ENCODE results near the gene SGCB. TPM values are rescaled to one million over a fixed set of nuclear protein-coding genes. Genes with fewer than 3 reads are reported as not detected.

The SGCB gene
- total RNA-seq, 2 donors from 2014 or later = 18.2 to 18.8 TPM

DNA sequence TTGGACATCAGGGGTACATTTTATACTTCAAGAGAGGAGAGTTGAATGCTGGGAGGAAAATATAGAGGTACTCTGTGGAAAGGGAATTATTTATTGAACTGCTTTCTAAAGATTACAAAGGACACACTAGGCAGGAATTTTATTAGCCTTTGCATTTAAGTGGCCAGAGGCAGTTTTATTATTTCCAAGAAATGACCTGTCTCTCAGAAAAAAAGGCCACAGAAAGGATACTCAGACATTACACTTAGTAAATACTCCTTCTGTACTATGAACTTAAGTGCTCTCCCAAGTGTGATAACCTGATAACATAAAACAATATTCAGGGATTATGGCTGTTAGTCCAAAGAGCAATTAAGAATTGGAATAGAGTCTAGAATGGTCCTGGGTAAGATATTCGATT is 25.4 kb downstream of the SGCB start:
- H3K36me3 Mint-ChIP-seq (ENCODE audit: insufficient read depth in 2 of 2) = no peaks in the 10 kb centered on the region
- no peaks in the 10 kb centered on the region for H3K27me3 Mint-ChIP-seq (ENCODE audit: low read depth)
- no peak for DNase-seq
- no peak overlapping the region for H3K4me3 Mint-ChIP-seq
- no peaks in the 10 kb centered on the region for H3K9me3 Mint-ChIP-seq
- no peaks in the 10 kb centered on the region for H3K4me1 Mint-ChIP-seq (ENCODE audit: low read depth)
- ATAC-seq (replicated peaks in 1 of 2) = no peak
- H3K27ac Mint-ChIP-seq = no peak overlapping the region

- H3K4me1 Mint-ChIP-seq (ENCODE audit: low read depth) = no peaks in the 10 kb centered on the region
- no peaks in the 10 kb centered on the region for H3K36me3 Mint-ChIP-seq (ENCODE audit: insufficient read depth in 2 of 2)
- H3K27ac Mint-ChIP-seq = no peak overlapping the region
- H3K9me3 Mint-ChIP-seq = no peaks in the 10 kb centered on the region
- no peaks in the 10 kb centered on the region for H3K27me3 Mint-ChIP-seq (ENCODE audit: low read depth)
- ATAC-seq (replicated peaks in 1 of 2) = no peak
- H3K4me3 Mint-ChIP-seq = no peak overlapping the region
- no peak for DNase-seq
Observed at GRCh38 chr4:52010986-52011385, 27.1 kb downstream of the SGCB start.

- no peaks in the 10 kb centered on the region for H3K9me3 Mint-ChIP-seq
- no peaks in the 10 kb centered on the region for H3K27me3 Mint-ChIP-seq (ENCODE audit: low read depth)
- no peak overlapping the region for H3K4me3 Mint-ChIP-seq
- no peak overlapping the region for H3K27ac Mint-ChIP-seq
- DNase-seq = no peak
- no peak for ATAC-seq (replicated peaks in 1 of 2)
- no peaks in the 10 kb centered on the region for H3K4me1 Mint-ChIP-seq (ENCODE audit: low read depth)
- H3K36me3 Mint-ChIP-seq (ENCODE audit: insufficient read depth in 2 of 2) = no peaks in the 10 kb centered on the region
Observed at GRCh38 chr4:52006887-52007286, 31.2 kb downstream of the SGCB start.

DNA sequence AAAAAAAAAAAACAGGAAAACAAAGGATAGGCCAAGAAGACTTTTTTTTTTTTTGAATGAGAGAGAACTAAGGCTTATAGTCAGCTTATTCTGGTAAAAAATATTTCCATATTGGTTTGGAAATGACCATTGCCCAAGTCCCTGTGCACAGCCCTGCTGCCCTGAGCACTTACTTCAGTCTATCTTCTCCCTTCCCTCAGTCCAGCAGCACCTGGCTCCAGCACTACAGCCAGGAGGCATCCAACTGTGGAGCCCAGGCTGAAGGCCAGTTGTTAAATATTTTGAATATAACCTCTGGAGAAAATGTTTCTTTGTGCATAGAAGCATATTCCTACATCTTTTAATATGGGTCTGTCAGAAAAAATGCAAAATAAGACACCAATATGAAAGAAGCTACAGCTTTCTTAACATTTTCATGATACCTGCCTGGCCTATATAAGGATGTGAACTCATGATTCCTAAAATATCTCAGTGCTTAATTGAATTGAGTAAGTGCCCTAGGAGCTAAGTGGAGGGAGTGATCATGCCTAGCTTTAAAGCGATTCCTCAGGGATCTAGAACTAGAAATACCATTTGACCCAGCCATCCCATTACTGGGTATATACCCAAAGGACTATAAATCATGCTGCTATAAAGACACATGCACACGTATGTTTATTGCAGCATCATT is 32.4 kb downstream of the SGCB start:
- no peak for DNase-seq
- Mint-ChIP-seq H3K4me1 (ENCODE audit: low read depth) (no peaks in the 10 kb centered on the region), H3K36me3 (ENCODE audit: insufficient read depth in 2 of 2) (no peaks in the 10 kb centered on the region), H3K27me3 (ENCODE audit: low read depth) (no peaks in the 10 kb centered on the region), H3K4me3 (no peak overlapping the region), H3K9me3 (no peaks in the 10 kb centered on the region), H3K27ac (no peak overlapping the region)
- ATAC-seq (replicated peaks in 1 of 2) = no peak

GRCh38 chr4:52004414-52004813 is 33.7 kb downstream of the SGCB start:
- H3K27me3 Mint-ChIP-seq (ENCODE audit: low read depth) = no peaks in the 10 kb centered on the region
- no peaks in the 10 kb centered on the region for H3K9me3 Mint-ChIP-seq
- no peak overlapping the region for H3K4me3 Mint-ChIP-seq
- DNase-seq = no peak
- H3K36me3 Mint-ChIP-seq (ENCODE audit: insufficient read depth in 2 of 2) = no peaks in the 10 kb centered on the region
- no peak for ATAC-seq (replicated peaks in 1 of 2)
- H3K27ac Mint-ChIP-seq = no peak overlapping the region
- no peaks in the 10 kb centered on the region for H3K4me1 Mint-ChIP-seq (ENCODE audit: low read depth)

DNA sequence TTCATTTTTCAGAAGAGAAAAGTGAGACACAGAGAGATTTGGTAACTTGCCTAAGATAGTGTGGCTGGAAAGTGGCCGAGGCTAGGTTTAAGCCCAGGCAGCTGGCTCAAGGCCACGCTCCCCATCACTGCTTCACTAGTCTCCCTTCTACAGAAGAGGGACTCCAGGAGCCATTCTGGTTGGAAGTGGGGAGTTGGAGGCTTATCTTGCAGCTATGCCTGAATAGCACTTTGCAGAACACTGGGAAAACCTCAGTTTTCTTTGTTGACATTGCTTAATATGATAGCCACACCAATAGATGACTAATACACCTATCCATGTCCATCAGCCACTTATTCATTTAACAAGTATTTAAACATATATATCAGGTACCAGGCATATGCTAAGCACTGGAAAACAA is 36.5 kb downstream of the SGCB start:
- DNase-seq (no peak), ATAC-seq (replicated peaks in 1 of 2) (no peak)

DNA sequence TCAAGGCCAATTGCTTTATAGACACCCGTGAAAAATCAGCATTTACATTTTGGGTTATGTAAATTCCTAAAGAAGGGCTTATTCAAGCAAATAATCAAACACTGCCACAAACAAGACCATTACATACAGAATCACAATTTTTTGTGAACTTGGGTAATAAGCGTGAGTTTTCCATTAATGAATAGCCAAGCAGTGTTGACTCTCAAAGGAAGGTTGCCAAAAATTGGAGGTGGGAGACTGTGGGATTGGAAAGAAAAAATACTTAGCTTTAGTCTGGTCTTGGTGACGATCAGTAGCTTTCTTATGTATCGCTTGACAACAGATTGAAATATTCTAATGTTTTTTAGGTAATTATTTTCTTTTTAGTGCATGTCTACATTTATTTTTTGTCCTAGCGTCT is 38.8 kb downstream of the SGCB start:
- Mint-ChIP-seq H3K4me3 (no peak overlapping the region), H3K27ac (no peak overlapping the region), H3K27me3 (ENCODE audit: low read depth) (peaks cover 8% of the 10 kb centered on the region), H3K9me3 (no peaks in the 10 kb centered on the region), H3K36me3 (ENCODE audit: insufficient read depth in 2 of 2) (no peaks in the 10 kb centered on the region), H3K4me1 (ENCODE audit: low read depth) (no peaks in the 10 kb centered on the region)
- no peak for ATAC-seq (replicated peaks in 1 of 2)
- DNase-seq = no peak

More for the DNA sequence above, 36.5 kb downstream of the SGCB start:
- no peak overlapping the region for H3K4me3 Mint-ChIP-seq
- H3K27me3 Mint-ChIP-seq (ENCODE audit: low read depth) = peaks cover 8% of the 10 kb centered on the region
- no peaks in the 10 kb centered on the region for H3K9me3 Mint-ChIP-seq
- H3K36me3 Mint-ChIP-seq (ENCODE audit: insufficient read depth in 2 of 2) = no peaks in the 10 kb centered on the region
- no peak overlapping the region for H3K27ac Mint-ChIP-seq
- no peaks in the 10 kb centered on the region for H3K4me1 Mint-ChIP-seq (ENCODE audit: low read depth)

DNA sequence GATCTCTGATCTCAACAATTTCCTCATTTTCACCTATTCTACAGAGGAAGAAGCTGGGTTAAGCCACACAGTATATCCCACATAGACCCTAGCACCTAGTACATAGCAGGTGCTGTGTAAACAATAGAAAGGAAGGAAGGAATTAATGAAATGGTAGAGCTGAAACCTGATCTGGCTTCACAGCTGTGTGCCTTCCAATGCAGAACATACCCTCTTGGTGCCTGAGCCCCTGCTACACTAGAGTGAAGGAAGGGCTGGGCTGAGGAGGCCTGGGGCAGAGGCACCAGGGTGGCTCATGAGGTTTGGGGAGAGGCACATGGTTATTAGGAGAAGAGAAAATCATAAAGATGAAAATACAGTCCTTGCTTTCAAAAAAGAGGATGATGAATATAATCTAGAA is 39.3 kb downstream of the SGCB start:
- no peaks in the 10 kb centered on the region for H3K36me3 Mint-ChIP-seq (ENCODE audit: insufficient read depth in 2 of 2)
- H3K27me3 Mint-ChIP-seq (ENCODE audit: low read depth) = peaks cover 10% of the 10 kb centered on the region
- H3K27ac Mint-ChIP-seq = no peak overlapping the region
- ATAC-seq (replicated peaks in 1 of 2) = no peak
- H3K9me3 Mint-ChIP-seq = no peaks in the 10 kb centered on the region
- no peaks in the 10 kb centered on the region for H3K4me1 Mint-ChIP-seq (ENCODE audit: low read depth)
- DNase-seq = no peak
- no peak overlapping the region for H3K4me3 Mint-ChIP-seq

GRCh38 chr4:51997647-51998046 is 40.5 kb downstream of the SGCB start:
- H3K36me3 Mint-ChIP-seq (ENCODE audit: insufficient read depth in 2 of 2) = no peaks in the 10 kb centered on the region

DNA sequence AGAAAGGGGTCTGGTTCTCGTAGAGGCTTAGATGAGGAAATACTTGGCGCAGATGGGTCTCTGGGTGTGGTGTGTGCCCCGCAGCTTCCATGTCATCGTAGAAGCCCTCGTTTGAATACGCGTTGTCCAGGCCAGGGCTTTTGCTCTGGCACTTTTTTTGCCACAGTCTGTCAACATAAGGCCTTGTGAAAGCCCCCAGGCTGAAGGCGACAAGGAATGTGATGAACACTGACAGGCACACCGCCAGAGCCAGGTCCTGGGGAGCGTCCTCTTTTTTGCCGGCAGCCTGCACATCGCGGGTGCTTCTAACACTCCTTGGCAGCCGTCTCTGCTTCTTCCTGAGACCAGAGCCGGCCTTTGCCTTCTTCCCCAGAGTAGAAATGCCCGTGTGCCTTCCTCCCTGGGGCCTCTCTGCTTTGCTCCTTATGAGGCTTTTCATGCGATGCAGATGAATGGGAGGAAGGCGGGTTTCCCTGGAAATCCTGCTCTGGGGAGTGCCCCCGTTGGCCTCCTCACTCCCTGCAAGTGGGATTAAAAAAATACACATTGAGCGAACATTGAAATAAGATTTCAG is 42.4 kb downstream of the SGCB start:
- H3K36me3 Mint-ChIP-seq (ENCODE audit: insufficient read depth in 2 of 2) = no peaks in the 10 kb centered on the region
- H3K27ac Mint-ChIP-seq = no peak overlapping the region
- ATAC-seq (replicated peaks in 1 of 2) (no peak), DNase-seq (no peak)
- peaks cover 22% of the 10 kb centered on the region for H3K27me3 Mint-ChIP-seq (ENCODE audit: low read depth)
- H3K9me3 Mint-ChIP-seq = peaks cover 3 to 5% of the 10 kb centered on the region in 2 donors
- no peak overlapping the region for H3K4me3 Mint-ChIP-seq
- H3K4me1 Mint-ChIP-seq (ENCODE audit: low read depth) = no peaks in the 10 kb centered on the region

More at GRCh38 chr4:51997647-51998046, 40.5 kb downstream of the SGCB start:
- Mint-ChIP-seq H3K4me1 (ENCODE audit: low read depth) (no peaks in the 10 kb centered on the region), H3K9me3 (no peaks in the 10 kb centered on the region), H3K4me3 (no peak overlapping the region), H3K27ac (no peak overlapping the region), H3K27me3 (ENCODE audit: low read depth) (peaks cover 18% of the 10 kb centered on the region)
- ATAC-seq (replicated peaks in 1 of 2) = no peak
- DNase-seq = no peak

Other genes starting within 250 kb of the SGCB start
- gene DCUN1D4, start 195.1 kb downstream of the SGCB start, total RNA-seq = 10 to 100 TPM; 45.6 to 46.7 TPM
- under 1 TPM; 0.72 to 0.77 TPM for gene LRRC66, start 17.9 kb downstream of the SGCB start, total RNA-seq
- gene SPATA18, start 13.0 kb upstream of the SGCB start, total RNA-seq = under 1 TPM in 1 of 2 donors, not detected in 1; 0.24 TPM